ENCODE results near the gene SAMD9L. TPM values are rescaled to one million over a fixed set of nuclear protein-coding genes. Genes with fewer than 3 reads are reported as not detected.
A peak's percentile ranks its signal among the peaks of the same experiment; 100 is the strongest.

SAMD9L gene
- total and polyA plus RNA-seq, 4 donors, result 2.2 to 5.2 (median 3.8) TPM

- Histone ChIP-seq H3K4me3 (ENCODE audit: low read depth in 1 of 3, low read length in 3 of 3) (no peak overlapping the region), H3K4me1 (ENCODE audit: control insufficient read depth in 4 of 4, insufficient read depth in 4 of 4, low read length in 3 of 4) (no peaks in the 10 kb centered on the region), H3K36me3 (ENCODE audit: control insufficient read depth in 4 of 4, insufficient read depth in 3 of 4, low read depth in 1 of 4, low read length in 3 of 4) (no peaks in the 10 kb centered on the region), H3K9ac (ENCODE audit: low read depth in 1 of 2, low read length in 2 of 2) (no peak overlapping the region), H3K27me3 (ENCODE audit: control insufficient read depth in 4 of 4, insufficient read depth in 4 of 4, low read length in 3 of 4) (peaks cover 0 to 7% (median 1%) of the 10 kb centered on the region in 4 donors), H3K9me3 (ENCODE audit: control insufficient read depth in 4 of 4, low read length in 3 of 4) (no peaks in the 10 kb centered on the region), H3K27ac (ENCODE audit: low read depth in 1 of 2, low read length in 2 of 2) (no peak overlapping the region)
- TF ChIP-seq EGR1 (IDR thresholded peaks at IDR 0.05; ENCODE audit: low read depth in 2 of 2), result no peak
- no peak for DNase-seq (ENCODE audit: low spot score)
These were observed 31.0 kb upstream of the SAMD9L start for GRCh38 chr7:93179173-93179572.

GRCh38 chr7:93178213-93178612 lies 30.0 kb upstream of the SAMD9L start:
- no peak overlapping the region for H3K27ac ChIP-seq (ENCODE audit: low read depth in 1 of 2, low read length in 2 of 2)
- no peak overlapping the region for H3K4me3 ChIP-seq (ENCODE audit: low read depth in 1 of 3, low read length in 3 of 3)
- H3K9ac ChIP-seq (ENCODE audit: low read depth in 1 of 2, low read length in 2 of 2), result no peak overlapping the region
- no peaks in the 10 kb centered on the region for H3K9me3 ChIP-seq (ENCODE audit: control insufficient read depth in 4 of 4, low read length in 3 of 4)
- H3K36me3 ChIP-seq (ENCODE audit: control insufficient read depth in 4 of 4, insufficient read depth in 3 of 4, low read depth in 1 of 4, low read length in 3 of 4), result no peaks in the 10 kb centered on the region
- H3K27me3 ChIP-seq (ENCODE audit: control insufficient read depth in 4 of 4, insufficient read depth in 4 of 4, low read length in 3 of 4), result peaks cover 0 to 6% (median 1%) of the 10 kb centered on the region in 4 donors
- no peak for DNase-seq (ENCODE audit: low spot score)
- H3K4me1 ChIP-seq (ENCODE audit: control insufficient read depth in 4 of 4, insufficient read depth in 4 of 4, low read length in 3 of 4), result no peaks in the 10 kb centered on the region
- TF ChIP-seq EGR1 (IDR thresholded peaks at IDR 0.05; ENCODE audit: low read depth in 2 of 2) (no peak), JUND (IDR thresholded peaks at IDR 0.05) (no peak), HNF4A (conservative IDR thresholded peaks at IDR 0.05) (no peak), SP1 (IDR thresholded peaks at IDR 0.05) (no peak), RAD21 (IDR thresholded peaks at IDR 0.05) (peak; percentile 31 to 53), FOXA1 (IDR thresholded peaks at IDR 0.05) (no peak), REST (IDR thresholded peaks at IDR 0.05) (no peak)
- WGBS, result 16% methylated on average over 3 of the region's 3 CpGs

GRCh38 chr7:93176992-93177580 lies 28.9 kb upstream of the SAMD9L start:
- no peak overlapping the region for H3K9ac ChIP-seq (ENCODE audit: low read depth in 1 of 2, low read length in 2 of 2)
- H3K4me1 ChIP-seq (ENCODE audit: control insufficient read depth in 4 of 4, insufficient read depth in 4 of 4, low read length in 3 of 4), result no peaks in the 10 kb centered on the region
- no peak overlapping the region for H3K27ac ChIP-seq (ENCODE audit: low read depth in 1 of 2, low read length in 2 of 2)
- DNase-seq (ENCODE audit: low spot score), result no peak
- peaks cover 0 to 3% (median 1%) of the 10 kb centered on the region in 4 donors for H3K27me3 ChIP-seq (ENCODE audit: control insufficient read depth in 4 of 4, insufficient read depth in 4 of 4, low read length in 3 of 4)
- H3K4me3 ChIP-seq (ENCODE audit: low read depth in 1 of 3, low read length in 3 of 3), result no peak overlapping the region
- H3K9me3 ChIP-seq (ENCODE audit: control insufficient read depth in 4 of 4, low read length in 3 of 4), result peaks cover 0 to 3% (median 2%) of the 10 kb centered on the region in 4 donors
- no peak for TF ChIP-seq CTCF (IDR thresholded peaks at IDR 0.05; ENCODE audit: low read depth, low read length, missing input control)
- no peak for TF ChIP-seq RXRA (IDR thresholded peaks at IDR 0.05)
- no peak for TF ChIP-seq YY1 (IDR thresholded peaks at IDR 0.05)
- TF ChIP-seq ZBTB33 (IDR thresholded peaks at IDR 0.05), result no peak
- 49% methylated on average over 2 of the region's 2 CpGs for WGBS
- no peaks in the 10 kb centered on the region for H3K36me3 ChIP-seq (ENCODE audit: control insufficient read depth in 4 of 4, insufficient read depth in 3 of 4, low read depth in 1 of 4, low read length in 3 of 4)
